Measurements from ENCODE around the gene ADGRA1.
A peak's percentile ranks its signal among the peaks of the same experiment; 100 is the strongest.

Gene ADGRA1

DNA sequence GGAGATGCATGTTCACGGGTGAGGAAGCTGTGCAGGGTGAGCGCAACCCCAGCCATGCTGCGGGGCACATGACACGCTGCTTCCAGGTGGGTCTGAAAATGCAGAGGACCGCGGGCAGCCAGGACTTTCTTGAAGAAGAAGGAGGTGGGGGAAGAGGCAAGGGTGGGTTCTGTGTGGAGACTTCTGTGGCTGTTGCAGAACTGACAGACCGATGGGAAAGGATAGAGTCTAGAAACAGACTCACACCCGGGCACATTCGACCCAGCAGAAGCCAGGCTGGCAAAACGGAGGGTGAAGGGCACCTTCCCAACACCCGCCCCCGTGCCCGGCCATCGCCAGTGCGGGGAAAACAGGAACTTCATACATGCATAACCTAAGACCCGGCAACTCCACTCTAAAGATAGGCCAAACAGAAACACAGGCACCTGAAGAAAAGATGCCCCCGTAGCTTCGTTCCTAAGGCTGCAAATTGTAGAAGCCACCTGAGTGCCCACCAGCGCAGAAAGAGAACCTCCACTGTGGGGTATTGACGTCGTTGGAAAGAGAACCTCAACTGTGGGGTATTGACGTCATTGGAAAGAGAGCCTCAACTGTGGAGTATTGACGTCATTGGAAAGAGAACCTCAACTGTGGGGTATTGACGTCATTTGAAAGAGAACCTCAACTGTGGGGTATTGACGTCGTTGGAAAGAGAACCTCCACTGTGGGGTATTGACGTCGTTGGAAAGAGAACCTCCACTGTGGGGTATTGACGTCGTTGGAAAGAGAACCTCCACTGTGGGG, 67.5 kb downstream of the ADGRA1 start:
- no peak for DNase-seq

DNA sequence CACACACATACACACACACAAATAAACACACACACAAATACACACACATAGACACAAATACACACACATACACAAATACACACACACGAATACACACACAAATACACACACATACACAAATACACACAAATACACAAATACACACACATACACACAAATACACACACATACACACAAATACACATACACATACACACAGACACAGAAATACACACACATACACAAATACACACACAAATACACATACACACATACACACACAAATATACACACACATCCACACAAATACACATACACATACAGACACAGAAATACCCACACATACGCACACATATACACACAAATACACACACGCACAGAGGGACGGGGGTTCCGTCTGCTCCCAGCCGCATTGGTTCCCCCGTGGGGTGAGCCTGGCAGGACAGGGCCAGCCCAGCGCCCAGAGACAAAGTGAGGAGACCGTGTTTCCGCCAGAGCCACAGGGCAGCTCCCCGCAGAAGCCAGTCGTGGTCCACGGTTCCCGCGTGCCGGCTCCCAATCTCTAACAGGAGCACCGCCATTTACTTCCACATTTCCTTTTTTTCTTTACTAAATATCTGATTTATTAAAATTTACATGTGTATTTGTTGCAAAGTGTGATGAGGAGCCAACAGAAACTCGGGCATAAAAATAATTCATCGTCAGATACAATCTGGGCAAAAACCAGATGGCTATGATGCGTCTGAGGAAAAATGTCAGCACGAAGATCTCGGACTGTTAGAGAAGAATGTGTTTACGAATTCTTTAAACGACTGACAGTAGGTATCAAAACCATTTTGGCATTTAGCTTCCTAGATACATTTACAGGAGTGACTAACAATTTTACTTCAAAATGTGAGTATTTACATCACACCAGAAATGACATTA, 69.2 kb downstream of the ADGRA1 start:
- DNase-seq = no peak

DNA sequence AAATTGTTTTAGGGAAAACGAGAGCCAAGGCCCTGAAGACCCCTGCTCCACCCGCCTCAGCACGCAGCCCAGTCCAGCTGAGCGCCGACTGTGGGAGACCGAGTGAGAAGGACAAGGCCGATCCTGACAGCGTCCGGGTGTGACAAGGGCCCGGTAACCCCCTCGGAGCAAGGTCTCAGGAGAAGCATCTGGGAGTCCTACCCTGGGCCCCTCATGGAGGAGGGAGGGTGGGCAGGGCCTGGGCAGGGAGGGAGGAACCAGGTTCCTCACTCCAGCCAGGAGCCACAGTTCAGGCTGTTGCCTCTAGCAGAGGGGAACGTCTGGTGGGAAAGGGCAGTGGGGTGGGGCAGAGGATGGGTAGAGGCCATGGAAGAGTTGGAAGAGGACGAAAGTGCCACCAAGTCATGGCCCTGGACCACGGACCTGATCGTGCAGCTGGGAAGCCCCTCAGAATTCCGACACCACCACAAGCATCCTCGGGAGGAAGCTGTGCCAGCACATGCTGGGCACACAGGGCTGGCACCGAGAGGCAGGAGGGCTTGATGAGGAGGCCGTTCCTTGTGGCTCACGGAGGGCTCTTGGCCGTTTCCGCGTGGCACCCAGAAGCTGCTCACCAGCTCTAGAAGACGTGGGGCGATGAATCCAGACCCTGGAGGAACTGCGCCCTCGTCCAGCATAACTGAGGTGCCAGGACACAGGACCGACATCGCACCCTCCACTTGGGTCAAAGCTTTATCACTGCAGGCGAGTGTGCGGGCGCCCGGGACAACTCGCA, 70.1 kb downstream of the ADGRA1 start:
- peak; percentile 10 for DNase-seq

DNA sequence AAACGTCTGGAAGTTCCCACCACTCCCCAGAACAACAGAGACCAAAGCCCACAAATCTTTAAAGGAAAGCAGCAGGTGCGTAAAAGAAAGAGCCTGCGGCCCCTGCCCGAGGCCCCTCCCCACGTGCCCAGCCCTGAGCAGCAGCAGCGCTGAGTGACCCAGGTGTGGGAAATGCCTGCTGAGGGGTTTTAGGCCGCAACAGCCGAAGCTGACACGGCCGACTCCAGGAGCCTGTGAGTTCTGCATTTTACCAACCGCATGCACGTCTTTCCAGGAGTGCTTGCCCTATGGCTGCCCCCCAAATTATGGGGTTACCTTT, 70.7 kb downstream of the ADGRA1 start:
- DNase-seq = peak; percentile 32

DNA sequence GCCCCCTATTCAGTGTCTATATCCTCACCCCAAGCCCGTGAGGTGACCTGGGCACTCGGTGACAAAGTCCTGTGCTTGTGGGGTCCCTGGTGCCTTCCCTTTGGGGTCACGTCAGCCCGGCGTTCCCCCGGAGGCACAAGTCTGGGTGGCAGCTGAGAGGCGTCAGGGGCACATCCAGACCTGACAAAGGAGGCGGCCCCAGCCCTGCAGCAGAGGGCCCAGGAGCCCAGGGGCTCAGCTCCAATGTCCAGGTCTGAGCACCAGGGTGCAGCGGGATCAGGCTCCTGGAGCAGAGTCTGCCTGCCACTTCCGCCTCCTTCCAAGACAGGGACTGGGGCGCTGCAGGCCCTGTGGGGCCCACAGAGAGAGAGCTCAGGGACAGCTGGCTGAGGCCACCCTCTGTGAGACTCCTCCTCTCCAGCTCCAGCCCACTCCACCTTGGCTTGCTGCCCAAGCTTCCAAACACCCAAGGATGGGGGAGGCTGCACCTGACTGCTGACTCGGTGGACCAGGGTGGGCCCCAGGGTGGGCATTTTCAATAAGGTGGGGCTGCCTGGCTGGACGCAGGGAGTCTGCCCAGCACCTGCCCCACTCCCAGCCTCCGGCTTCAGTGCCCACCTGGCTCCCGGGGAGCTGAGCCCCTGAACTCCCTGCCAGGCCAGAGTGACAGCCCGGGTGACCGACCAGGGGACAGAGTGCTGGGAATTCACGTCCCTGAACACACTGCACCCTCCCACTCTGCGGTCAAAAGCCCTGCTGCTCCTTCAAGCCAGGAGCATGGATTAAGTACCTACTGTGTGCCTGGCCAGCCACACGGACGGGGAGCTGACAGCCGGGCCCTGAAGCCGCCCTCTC, 71.3 kb downstream of the ADGRA1 start:
- DNase-seq = peak; percentile 66

DNA sequence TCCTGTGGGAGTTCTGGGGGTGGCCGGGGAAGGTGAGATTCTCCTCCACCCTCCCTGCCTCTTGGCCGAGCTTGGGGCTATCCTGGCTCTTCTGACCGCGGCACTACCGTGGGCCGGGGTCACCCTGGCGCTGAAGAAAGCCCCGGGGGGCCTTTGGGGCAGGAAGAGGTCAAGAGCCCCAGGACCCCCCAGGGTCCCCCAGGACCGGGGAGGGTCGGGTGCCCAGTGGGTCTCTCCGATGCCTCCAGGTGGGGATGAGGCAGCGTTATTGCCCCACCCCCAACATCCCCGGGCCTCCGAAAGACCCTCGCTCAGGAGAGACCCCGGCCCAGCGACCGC, 71.9 kb downstream of the ADGRA1 start:
- DNase-seq = peak; percentile 57

DNA sequence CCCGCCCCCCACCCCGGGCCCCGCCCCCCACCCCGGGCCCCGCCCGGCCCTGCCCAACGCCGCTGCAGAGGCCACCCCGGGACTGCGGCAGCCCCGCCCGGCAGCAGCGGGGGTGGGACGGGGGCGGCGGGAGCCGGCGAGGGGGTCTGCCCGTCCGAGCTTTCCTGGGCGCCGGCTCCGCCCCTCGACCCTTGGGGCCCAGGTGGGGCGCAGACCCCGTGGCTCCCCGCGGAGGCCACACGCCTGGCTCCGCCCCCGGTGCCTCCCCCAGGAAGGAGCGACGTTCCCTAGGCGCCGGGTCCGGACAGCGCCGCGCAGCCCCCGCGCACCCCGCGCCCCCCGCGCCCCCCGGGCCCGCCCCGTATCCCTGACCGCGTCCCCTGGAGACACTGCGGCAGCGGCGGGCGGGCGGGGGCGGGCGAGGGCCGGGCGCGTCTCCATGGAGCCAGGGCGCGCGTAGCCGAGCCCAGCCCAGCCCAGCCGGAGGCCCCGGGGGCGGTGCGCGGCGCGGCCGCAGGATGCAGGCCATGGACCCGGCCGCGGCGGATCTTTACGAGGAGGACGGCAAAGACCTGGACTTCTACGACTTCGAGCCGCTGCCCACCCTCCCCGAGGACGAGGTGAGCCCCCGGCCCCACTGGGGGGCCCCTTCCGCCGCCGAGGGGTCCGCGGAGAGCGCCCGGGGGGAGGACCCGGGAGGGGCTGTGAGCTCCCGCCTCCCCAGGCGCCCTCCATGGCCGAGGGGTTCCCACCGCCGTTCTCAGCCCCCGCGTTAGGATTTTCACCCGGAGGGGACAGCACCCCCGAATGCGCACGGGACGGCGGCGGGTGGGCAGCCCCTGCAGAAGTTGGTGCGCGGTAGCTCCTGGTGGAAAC, 72.5 kb downstream of the ADGRA1 start, which contains the start of gene KNDC1:
Gene KNDC1 (plus strand): TSS at position 270 of the 876 bp plus-strand sequence. CDS start 249 bp downstream, at position 519.
- peak; percentile 56 for DNase-seq

DNA sequence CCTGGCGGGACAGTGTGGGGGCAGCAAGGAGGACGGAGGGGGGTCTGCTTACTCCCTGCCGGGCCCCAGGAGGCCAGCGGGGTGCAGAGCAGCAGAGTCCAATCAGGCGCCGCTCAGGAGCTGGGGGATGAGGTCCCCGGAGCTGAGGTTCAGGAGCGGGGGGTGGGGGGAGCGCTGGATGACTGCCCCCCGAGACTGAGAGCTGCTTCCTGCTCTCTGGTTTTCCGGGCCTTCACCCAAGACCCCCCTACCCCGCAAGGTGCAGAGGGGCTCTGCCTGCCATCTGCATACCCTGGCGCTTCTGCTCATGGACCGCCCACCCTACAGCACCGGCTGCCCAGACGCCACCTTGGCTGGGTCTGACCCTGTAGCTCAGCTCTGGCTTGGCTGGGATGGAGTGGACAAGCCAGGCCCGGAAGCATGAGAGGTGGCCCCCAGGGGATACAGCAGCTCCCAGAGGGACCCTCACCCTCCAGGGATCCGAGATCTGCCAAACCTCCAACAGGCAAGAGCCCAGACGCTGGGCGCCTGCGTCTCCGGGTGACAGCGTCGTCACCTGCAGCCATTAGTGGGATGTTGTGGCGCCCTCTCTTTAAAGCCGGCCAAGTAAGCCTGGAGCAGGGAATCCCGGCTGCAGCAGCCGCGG, 73.2 kb downstream of the ADGRA1 start:
- peak; percentile 74 for DNase-seq

DNA sequence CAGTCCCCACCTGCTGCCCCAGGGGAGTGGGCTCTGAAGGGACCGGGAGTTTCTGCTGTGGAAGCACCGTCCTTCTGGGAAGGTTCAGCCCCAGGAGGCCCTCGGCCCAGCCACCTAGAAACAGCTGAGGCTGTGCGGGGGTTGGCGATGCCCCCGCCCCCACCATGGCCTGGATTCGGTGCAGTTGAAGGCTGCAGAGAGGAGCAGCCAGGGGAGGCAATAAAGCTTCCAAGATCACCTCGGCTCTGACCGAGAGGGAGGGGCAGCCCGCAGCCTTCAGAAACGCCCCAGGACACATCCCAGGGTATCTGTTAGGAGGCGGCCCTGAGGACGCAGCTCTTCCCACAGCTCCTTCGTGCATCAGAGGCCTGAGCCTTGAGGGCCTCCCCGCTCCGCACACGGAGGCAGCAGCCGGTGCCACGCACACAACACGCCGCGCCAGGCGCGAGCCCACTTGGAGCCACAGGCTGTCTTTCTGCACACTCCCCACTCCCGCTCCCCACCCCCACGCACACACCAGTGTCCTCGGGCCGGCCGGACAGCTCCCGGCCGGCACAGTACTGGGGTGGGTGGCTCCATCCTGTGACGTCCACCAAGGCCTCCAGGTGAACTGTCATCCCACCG, 73.9 kb downstream of the ADGRA1 start:
- no peak for DNase-seq

DNA sequence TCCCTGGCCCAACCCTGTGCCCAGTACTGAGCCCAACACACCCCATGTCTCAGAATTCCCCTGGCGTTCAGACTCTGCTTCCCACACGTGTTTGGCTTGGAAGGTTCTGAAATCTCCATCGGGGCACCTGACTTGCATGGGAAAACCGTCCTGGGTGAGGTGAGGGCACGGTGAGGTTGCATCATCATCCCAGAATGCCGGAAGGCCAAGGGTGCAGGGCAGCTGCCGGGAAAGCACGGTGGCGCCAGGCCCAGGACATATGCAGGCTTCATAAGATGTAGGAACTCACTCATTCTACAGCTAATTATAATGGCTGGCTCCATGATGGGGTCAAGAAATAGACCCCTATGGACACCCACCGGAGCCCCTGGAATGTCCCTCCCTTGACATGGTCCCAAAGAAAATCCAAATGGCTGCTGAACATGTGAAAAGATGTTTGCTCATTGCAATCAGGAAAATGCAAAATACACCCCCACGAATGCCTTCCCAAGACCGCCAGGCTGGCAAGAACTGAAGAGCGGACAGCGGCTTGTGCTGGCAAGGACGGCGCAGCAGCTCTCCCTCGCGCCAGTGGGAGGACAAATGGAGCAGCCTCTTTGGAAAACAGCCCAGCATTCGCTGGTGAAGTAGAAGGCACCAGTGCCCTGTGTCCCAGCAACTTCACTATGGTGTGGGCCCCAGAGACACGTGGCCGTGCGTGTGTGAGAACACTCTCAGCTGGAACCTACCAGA, 74.6 kb downstream of the ADGRA1 start:
- no peak for DNase-seq

DNA sequence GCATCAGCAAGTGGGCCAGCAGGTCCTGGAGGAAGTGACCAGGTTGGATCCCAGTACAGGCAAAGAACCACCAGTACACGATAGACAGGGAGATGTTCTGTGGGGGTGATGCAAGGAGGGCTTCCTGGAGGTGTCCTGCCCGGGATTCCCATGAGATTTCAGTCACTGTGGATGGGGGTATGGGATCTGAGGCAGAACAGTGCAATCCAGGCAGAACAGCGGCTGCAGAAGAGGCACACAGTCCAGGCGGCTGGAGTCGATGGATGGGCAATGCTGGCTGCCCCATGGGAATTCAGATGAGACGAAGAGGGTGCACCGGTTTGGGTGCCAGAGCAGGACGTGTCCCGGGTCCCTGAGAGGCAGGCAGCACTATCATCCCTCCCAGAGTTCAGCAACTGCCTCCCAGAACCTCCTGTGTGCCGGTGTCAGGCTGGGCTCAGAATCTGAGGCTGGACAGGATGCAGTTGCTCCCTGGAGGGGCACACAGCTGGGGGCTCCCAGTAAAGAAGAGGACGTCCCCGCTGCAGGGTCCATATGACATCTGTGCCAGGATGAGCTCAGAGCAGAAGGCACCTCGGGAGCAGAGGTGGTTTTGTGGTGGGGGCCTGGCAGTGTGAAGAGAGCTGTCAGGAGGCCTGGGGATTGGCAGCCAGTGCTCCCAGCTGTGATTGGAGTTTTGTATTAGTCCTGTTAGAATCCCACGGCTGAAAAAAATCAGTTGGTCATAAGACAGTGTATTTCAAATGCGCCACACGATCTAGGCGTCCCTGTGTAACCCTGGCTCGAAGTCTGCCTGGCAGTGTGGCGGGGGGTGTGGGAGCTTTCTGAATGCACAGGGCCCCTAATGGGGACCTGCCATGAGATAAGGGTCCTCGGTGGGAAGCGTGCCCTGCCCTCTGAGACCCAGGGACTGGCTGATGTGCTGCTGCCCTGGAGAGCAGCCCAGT, 75.5 kb downstream of the ADGRA1 start:
- no peak for DNase-seq

GRCh38 chr10:133163889-133164815, 76.4 kb downstream of the ADGRA1 start:
- peak; percentile 8 for DNase-seq

DNA sequence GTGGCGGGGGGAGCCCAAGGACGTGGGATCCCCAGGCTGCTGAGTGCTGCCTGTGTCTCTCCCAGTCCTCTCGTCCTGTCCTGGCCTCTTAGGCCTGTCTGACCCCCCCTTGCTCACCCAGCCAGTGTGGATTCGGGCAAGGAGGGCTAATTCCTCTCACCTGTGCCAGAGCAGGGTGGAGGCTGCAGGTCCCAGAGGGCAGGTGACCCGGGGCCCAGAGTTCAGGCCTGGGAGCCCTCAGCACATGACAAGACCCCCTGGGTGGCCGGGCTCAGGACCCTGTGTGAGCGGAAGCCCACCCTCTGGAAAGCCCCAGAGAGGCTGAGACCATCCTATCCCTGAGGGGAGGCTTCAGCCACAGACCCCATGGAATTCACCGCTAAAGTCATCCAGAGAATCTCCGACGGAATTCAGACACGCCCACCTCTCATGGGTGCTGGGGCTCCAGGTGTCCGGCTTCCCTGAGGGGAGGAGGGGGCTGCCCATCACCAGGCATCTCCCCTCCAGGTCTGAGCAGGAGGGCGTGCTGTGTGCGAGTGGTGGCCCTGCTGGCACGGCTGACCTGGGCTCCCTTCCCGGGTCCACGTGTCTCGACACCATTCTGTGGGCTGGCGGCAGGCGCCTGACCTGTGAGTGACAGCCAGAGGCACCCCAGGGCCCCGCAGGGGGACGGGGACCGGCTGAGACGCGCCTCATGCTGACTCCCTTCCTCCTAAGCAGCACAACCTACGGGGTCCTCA, 77.3 kb downstream of the ADGRA1 start:
- no peak for DNase-seq

DNA sequence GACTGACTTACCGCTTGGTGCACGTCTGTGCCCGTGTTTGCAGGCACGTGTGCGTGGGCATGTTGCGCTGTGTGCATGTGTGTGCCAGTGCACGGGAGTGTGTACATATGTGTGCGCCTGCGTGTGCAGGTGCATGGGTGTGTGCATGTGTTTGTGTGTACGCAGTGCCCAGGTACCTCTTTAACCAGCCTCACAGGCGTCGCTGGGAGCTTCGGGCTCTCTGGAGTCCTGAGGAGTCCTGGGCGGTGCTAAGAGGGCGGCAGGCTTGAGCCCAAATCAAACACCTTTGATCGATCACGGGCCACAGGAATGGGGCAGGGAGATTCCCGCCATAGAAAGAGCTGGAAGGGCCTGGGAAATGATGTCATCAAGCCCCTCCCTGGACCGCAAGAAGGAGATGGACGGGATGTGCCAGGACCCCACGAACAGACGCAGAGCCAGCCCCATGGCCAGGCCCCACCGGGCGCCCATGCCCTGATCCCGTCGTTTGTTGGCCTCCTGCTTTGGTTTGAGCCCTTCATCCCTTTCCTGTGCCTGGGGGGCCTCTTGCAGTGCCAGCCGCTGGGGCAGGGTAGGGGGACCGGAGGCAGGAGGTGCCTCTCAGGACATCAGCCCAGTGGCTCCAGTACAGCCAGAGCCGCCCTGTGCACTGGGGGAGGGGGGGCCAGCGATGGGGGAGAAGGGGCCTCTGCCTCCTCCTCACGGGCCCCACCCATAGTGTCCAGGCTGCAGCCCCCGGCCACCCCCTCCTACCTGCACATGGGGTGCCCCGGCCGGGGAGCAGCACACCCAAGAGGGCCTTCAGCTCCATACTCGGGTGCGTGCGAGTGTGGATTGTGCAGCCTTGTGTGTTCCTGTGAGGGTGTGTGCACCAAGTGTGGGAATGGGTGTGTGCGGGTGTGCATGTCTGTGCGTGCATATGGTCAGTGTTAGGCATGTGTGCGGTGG, 78.1 kb downstream of the ADGRA1 start:
- no peak for DNase-seq

- DNase-seq = no peak
These were observed 78.7 kb downstream of the ADGRA1 start for GRCh38 chr10:133166504-133166827.

Data from retina (tissue), 1 donor.